Psoas muscle (tissue), 8 donors: ENCODE results near the gene HCAR1. TPM values are rescaled to one million over a fixed set of nuclear protein-coding genes. Genes with fewer than 3 reads are reported as not detected.
"Not testable (repeated sequence)": the region's sequence is repeated elsewhere in the genome, so short reads cannot be mapped to it uniquely, and the experiment has no call there.

ENCODE experiments used
- ATAC-seq, 4 donors: fragments of 200-7000 bp; cut with Tn5 transposase; one replicate each; pipeline ENCODE4 v1.9.1; 2020; ENCODE audit warnings: moderate library complexity in 3 of 4, mild to moderate bottlenecking in 2 of 4
- DNase-seq, 2 donors: peaks; one replicate each; pipeline ENCODE4 v3.0.0-alpha.2; 2020
- H3K27ac ChIP-seq: fragments of 200-600 bp; one replicate; pipeline ENCODE4 v1.8.0; 2022
- H3K27me3 ChIP-seq, 3 donors: fragments of 200-600 bp in 1 of 3; one replicate each; pipeline versions ENCODE4 v1.6.1 to v1.8.0; 2013 to 2022; ENCODE audit warnings: low read length in 2 of 3, mild to moderate bottlenecking in 2 of 3, moderate library complexity in 1 of 3; ENCODE audit not compliant: insufficient read depth in 3 of 3
- H3K36me3 ChIP-seq, 2 donors: fragments of 200-600 bp in 1 of 2; one replicate each; pipeline versions ENCODE4 v1.6.1 to v1.8.0; 2013 to 2022; ENCODE audit warnings: low read depth in 1 of 2, mild to moderate bottlenecking in 1 of 2, moderate library complexity in 1 of 2; ENCODE audit not compliant: insufficient read depth in 1 of 2
- H3K4me1 ChIP-seq: fragments of 200-600 bp; one replicate; pipeline ENCODE4 v1.8.0; 2022
- H3K4me3 ChIP-seq: fragments of 200-600 bp; one replicate; pipeline ENCODE4 v1.8.0; 2022; ENCODE audit warnings: mild to moderate bottlenecking
- H3K9me3 ChIP-seq: fragments of 200-600 bp; one replicate; pipeline ENCODE4 v1.8.0; 2022
- CTCF ChIP-seq: fragments of 200-600 bp; IDR thresholded peaks from one replicate; pipeline ENCODE4 v1.8.0; 2022; ENCODE audit warnings: antibody characterized with exemption
- WGBS, 3 donors: extraction: QIAGEN DNeasy Blood & Tissue Kit; methylation state at CpG; one replicate each; pipeline versions ENCODE4 v1.1.6 to v1.1.7; 2013; 5-methylcytosine and 5-hydroxymethylcytosine counted together
- intact Hi-C, 2 donors: fragments of 100-400 bp; cut with DNase I; formaldehyde crosslinking; loops; one replicate each; pipeline versions ENCODE4 v1.11.0 to v1.14.2; 2022
- polyA plus RNA-seq, 3 donors: library from polyadenylated mRNA; stranded (reverse); fragments of 200-250 nt; gene quantifications; one replicate each; pipeline ENCODE4 v1.2.3, GENCODE V29; 2013
- total RNA-seq, 4 donors: library from RNA; stranded (reverse); fragmentation: NEBNext Ultra II Directional in 2 of 4; extraction: Animal tissue kit (Norgen Biotek cat#: 25700) in 2 of 4; gene quantifications; one replicate each; pipeline versions ENCODE4 v1.2.1 to v1.2.4, GENCODE V29; 2021 to 2023
- donor health status: healthy with polysubstance abuse.
- donor health status: DM: no; HTN: no; CAD: no; lungs with moderate emphysema.
- donor health status: Bipolar disorder and iron deficiency.
- donor health status: healthy.
- donor health status: DM: yes; HTN: yes; CAD: no.
- donor health status: DM: no; HTN: no; CAD: no.
- donor health status: DM: no; HTN: no; CAD: no.
- donor health status: DM: yes; HTN: yes; CAD: no.

Gene HCAR1
- total and polyA plus RNA-seq, 7 donors = 0.01 to 0.13 (median 0.05) TPM; not detected in 1

- Histone ChIP-seq H3K4me1 (no peaks in the 10 kb centered on the region), H3K4me3 (no peak overlapping the region), H3K9me3 (no peaks in the 10 kb centered on the region), H3K27ac (no peak overlapping the region), H3K27me3 (no peaks in the 10 kb centered on the region), H3K36me3 (no peaks in the 10 kb centered on the region)
- no peak for ATAC-seq
- WGBS, 3 donors = 82 to 88% (median 83%) methylated on average over 3 of the region's 3 CpGs
- intact Hi-C loops = no loop called here
- no peak for TF ChIP-seq CTCF
- DNase-seq = no peak
Observed at GRCh38 chr12:122688291-122688690, 42.4 kb downstream of the HCAR1 start.

GRCh38 chr12:122687086-122687485 is 43.6 kb downstream of the HCAR1 start:
- Histone ChIP-seq H3K4me3 (no peak overlapping the region), H3K27ac (no peak overlapping the region), H3K27me3 (no peaks in the 10 kb centered on the region), H3K4me1 (no peaks in the 10 kb centered on the region), H3K36me3 (no peaks in the 10 kb centered on the region), H3K9me3 (no peaks in the 10 kb centered on the region)
- ATAC-seq (no peak), DNase-seq (no peak)
- WGBS, 3 donors = 39 to 53% (median 41%) methylated on average over 5 of the region's 5 CpGs
- intact Hi-C loops = no loop called here
- TF ChIP-seq CTCF = no peak

- 86 to 97% (median 92%) methylated on average over 3 of the region's 3 CpGs for WGBS, 3 donors
- H3K27me3 ChIP-seq = no peaks in the 10 kb centered on the region
- no peak for TF ChIP-seq CTCF
- DNase-seq (no peak), ATAC-seq (no peak)
- H3K27ac ChIP-seq = no peak overlapping the region
- H3K36me3 ChIP-seq = no peaks in the 10 kb centered on the region
- no peak overlapping the region for H3K4me3 ChIP-seq
- H3K4me1 ChIP-seq = no peaks in the 10 kb centered on the region
- no peaks in the 10 kb centered on the region for H3K9me3 ChIP-seq
- intact Hi-C loops = no loop called here
Observed at GRCh38 chr12:122686538-122686937, 44.1 kb downstream of the HCAR1 start.

GRCh38 chr12:122684297-122684813 is 46.3 kb downstream of the HCAR1 start:
- H3K36me3 ChIP-seq = no peaks in the 10 kb centered on the region
- no peak overlapping the region for H3K27ac ChIP-seq
- TF ChIP-seq CTCF = no peak
- no peaks in the 10 kb centered on the region for H3K27me3 ChIP-seq
- no peak for DNase-seq
- H3K9me3 ChIP-seq = no peaks in the 10 kb centered on the region
- 68 to 75% (median 71%) methylated on average over 5 of the region's 5 CpGs for WGBS, 3 donors
- H3K4me3 ChIP-seq = no peak overlapping the region
- intact Hi-C loops = no loop called here
- H3K4me1 ChIP-seq = no peaks in the 10 kb centered on the region
- ATAC-seq = no peak

- no peak overlapping the region for H3K4me3 ChIP-seq
- intact Hi-C loops = no loop called here
- no peak for DNase-seq
Observed at GRCh38 chr12:122681814-122682213, 48.8 kb downstream of the HCAR1 start.

GRCh38 chr12:122680989-122681388 is 49.7 kb downstream of the HCAR1 start:
- H3K27ac ChIP-seq, H3K27me3 ChIP-seq, DNase-seq, H3K9me3 ChIP-seq, H3K4me1 ChIP-seq, ATAC-seq, intact Hi-C loops, H3K4me3 ChIP-seq, H3K36me3 ChIP-seq: not testable (repeated sequence)
- 84 to 90% (median 87%) methylated on average over 6 of the region's 6 CpGs for WGBS, 3 donors

More at GRCh38 chr12:122681814-122682213, 48.8 kb downstream of the HCAR1 start:
- H3K36me3 ChIP-seq = no peaks in the 10 kb centered on the region
- H3K9me3 ChIP-seq = no peaks in the 10 kb centered on the region
- H3K4me1 ChIP-seq = no peaks in the 10 kb centered on the region
- no peaks in the 10 kb centered on the region for H3K27me3 ChIP-seq
- H3K27ac ChIP-seq = no peak overlapping the region
- no peak for ATAC-seq
- TF ChIP-seq CTCF = no peak
- 80 to 94% (median 86%) methylated on average over 4 of the region's 4 CpGs for WGBS, 3 donors

- H3K27ac ChIP-seq, H3K4me3 ChIP-seq, DNase-seq, ATAC-seq, H3K4me1 ChIP-seq, H3K27me3 ChIP-seq, intact Hi-C loops, H3K9me3 ChIP-seq, H3K36me3 ChIP-seq: not testable (repeated sequence)
- WGBS, 3 donors = 86 to 97% (median 93%) methylated on average over 24 to 32 of the region's 32 CpGs
Observed at GRCh38 chr12:122676781-122677180, 53.9 kb downstream of the HCAR1 start.
